ENCODE results near the gene SNAPIN. TPM values are rescaled to one million over a fixed set of nuclear protein-coding genes. Genes with fewer than 3 reads are reported as not detected.

Gene SNAPIN
- total RNA-seq, 1 experiment from 2014 or later, result 23.4 TPM

DNA sequence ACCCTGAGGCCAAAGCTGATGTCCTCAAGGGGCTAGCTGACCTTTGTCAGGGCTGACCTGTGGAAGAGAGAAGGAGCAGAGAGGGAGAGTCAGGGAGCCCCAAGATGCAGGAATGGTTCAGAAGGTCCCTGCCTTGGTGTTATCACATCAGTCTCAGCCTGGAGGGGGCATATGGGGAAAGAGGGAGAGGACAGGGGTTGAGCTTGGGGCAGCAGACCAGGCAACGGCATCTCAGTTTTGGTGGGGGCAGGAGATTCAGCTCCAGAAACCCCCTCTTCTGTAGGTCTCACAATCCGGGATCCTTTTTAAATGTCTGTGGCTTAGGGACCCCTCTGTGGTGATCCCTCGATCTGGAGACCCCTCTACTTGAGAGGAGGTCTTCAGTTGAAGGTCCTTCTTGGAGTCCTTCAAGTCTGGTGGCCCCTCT, 32.0 kb upstream of the SNAPIN start (continued):
- TF ChIP-seq, protein P1, sequence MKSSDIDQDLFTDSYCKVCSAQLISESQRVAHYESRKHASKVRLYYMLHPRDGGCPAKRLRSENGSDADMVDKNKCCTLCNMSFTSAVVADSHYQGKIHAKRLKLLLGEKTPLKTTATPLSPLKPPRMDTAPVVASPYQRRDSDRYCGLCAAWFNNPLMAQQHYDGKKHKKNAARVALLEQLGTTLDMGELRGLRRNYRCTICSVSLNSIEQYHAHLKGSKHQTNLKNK (CRISPR knock-in tag; IDR thresholded peaks at IDR 0.05), result no peak
- no peak for TF ChIP-seq CBFB (CRISPR knock-in tag; IDR thresholded peaks at IDR 0.05; ENCODE audit: low read depth)
- no peak for TF ChIP-seq NFYB (CRISPR knock-in tag; conservative IDR thresholded peaks at IDR 0.05; ENCODE audit: low read depth)
- TF ChIP-seq OVOL2 (CRISPR knock-in tag; IDR thresholded peaks at IDR 0.05; ENCODE audit: borderline replicate concordance), result no peak
- TF ChIP-seq GABPB1 (CRISPR knock-in tag; IDR thresholded peaks at IDR 0.05), result no peak
- no peak for TF ChIP-seq FOXK1 (CRISPR knock-in tag; IDR thresholded peaks at IDR 0.05)
- no peak for TF ChIP-seq TEAD1 (CRISPR knock-in tag; IDR thresholded peaks at IDR 0.05)
- no peak for TF ChIP-seq FOXJ3 (CRISPR knock-in tag; IDR thresholded peaks at IDR 0.05; ENCODE audit: borderline replicate concordance)
- no peak for TF ChIP-seq TCF7 (CRISPR knock-in tag; IDR thresholded peaks at IDR 0.05; ENCODE audit: low read depth)
- TF ChIP-seq FOXP1 (CRISPR knock-in tag; IDR thresholded peaks at IDR 0.05; ENCODE audit: borderline replicate concordance), result no peak

DNA sequence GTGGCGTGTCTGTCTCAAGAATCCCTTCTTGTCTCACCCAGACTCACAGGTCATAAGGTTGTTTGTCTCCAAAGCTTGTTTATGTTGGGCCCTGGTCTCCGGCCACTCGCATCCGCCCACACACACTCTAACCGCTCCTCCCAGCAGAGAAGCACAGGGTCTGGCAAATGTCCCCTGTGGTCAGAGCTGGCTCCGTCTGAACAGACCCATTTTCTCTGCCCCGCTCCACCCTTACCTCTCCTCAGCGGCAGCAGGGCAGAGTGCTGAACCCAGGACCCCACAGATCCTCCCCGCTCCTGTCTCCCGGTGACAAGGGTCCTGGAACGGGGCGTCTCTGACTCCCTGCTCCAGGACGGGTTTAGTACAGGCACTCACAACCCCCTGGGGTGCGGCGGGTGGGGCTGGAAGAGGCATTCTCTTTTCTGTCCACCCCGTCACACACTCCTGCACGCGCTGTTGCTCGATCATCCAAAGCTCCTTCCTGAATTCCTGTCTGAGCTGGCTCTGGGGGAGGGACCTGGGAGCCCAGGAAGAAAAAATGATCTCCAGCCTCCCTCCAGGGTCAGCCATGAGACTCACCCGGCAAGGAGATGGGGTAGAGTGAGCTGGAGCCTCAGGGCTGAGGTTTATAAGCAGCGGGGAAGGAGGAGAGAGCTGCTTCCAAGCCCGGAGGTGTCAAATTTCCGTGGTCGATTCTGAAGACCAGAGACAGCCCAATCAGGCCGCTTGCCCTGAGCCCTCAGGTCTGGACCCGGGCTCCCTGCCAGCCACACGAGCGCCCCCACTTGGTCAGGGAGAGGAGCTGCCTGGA, 31.4 kb upstream of the SNAPIN start, which contains the start of gene S100A13:
Gene S100A13 (minus strand): TSS at position 602 of the 811 bp plus-strand sequence. CDS start 1,033 bp downstream, outside the sequence.
- Mint-ChIP-seq H3K4me1 (peaks cover 56% of the 10 kb centered on the region), H3K27me3 (ENCODE audit: low read depth) (no peaks in the 10 kb centered on the region)

More for the DNA sequence above, 31.4 kb upstream of the SNAPIN start, which contains the start of gene S100A13:
- ATAC-seq (peak; percentile 93), DNase-seq (ENCODE audit: low spot score) (peak; percentile 95)
- TF ChIP-seq ZBTB21 (CRISPR knock-in tag; IDR thresholded peaks at IDR 0.05; ENCODE audit: borderline replicate concordance) (no peak), ARID4B (CRISPR knock-in tag; IDR thresholded peaks at IDR 0.05; ENCODE audit: borderline replicate concordance) (peak; percentile 26; the same call in 1 of the 2 replicates), ZNF423 (CRISPR knock-in tag; IDR thresholded peaks at IDR 0.05) (peak; percentile 25; the same call in 1 of the 2 replicates), CTCF (IDR thresholded peaks at IDR 0.05) (peak; percentile 72; the same call in 1 of the 2 replicates), ZNF232 (CRISPR knock-in tag; IDR thresholded peaks at IDR 0.05) (0 out of 2 replicates have a peak, but pooled peaks have one; percentile 47), NFYB (CRISPR knock-in tag; conservative IDR thresholded peaks at IDR 0.05; ENCODE audit: low read depth) (no peak), ZSCAN18 (CRISPR knock-in tag; IDR thresholded peaks at IDR 0.05) (no peak), HMGXB4 (CRISPR knock-in tag; IDR thresholded peaks at IDR 0.05) (peak; percentile 79; the same call in 1 of the 2 replicates), ETV6 (CRISPR knock-in tag; IDR thresholded peaks at IDR 0.05) (peak; percentile 51; the same call in 1 of the 2 replicates)
- TF ChIP-seq, protein P2, sequence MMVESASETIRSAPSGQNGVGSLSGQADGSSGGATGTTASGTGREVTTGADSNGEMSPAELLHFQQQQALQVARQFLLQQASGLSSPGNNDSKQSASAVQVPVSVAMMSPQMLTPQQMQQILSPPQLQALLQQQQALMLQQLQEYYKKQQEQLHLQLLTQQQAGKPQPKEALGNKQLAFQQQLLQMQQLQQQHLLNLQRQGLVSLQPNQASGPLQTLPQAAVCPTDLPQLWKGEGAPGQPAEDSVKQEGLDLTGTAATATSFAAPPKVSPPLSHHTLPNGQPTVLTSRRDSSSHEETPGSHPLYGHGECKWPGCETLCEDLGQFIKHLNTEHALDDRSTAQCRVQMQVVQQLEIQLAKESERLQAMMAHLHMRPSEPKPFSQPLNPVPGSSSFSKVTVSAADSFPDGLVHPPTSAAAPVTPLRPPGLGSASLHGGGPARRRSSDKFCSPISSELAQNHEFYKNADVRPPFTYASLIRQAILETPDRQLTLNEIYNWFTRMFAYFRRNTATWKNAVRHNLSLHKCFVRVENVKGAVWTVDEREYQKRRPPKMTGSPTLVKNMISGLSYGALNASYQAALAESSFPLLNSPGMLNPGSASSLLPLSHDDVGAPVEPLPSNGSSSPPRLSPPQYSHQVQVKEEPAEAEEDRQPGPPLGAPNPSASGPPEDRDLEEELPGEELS (CRISPR knock-in tag; IDR thresholded peaks at IDR 0.05), result peak; percentile 12; the same call in 1 of the 2 replicates
- TF ChIP-seq, protein P3, sequence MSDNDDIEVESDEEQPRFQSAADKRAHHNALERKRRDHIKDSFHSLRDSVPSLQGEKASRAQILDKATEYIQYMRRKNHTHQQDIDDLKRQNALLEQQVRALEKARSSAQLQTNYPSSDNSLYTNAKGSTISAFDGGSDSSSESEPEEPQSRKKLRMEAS (CRISPR knock-in tag; IDR thresholded peaks at IDR 0.05), result peak; percentile 69
- Mint-ChIP-seq H3K4me3 (peak within 1 kb of the TSS; percentile 81), H3K9me3 (no peaks in the 10 kb centered on the region), H3K27ac (peak within 1 kb of the TSS; percentile 93), H3K36me3 (peaks cover 25% of the 10 kb centered on the region)
- CTCF ChIA-PET, result interaction anchor here (0.6 to 5.1 kb wide), 69 partner anchors 8 to 577 kb away, joined by 3 to 230 read pairs (median 5); partner anchors contain the start of genes INTS3, RAB13, RPS27 and S100A14
- POLR2A ChIA-PET, result interaction anchor here (0.6 to 1.8 kb wide), 18 partner anchors 8 to 148 kb away, joined by 3 to 15 read pairs (median 4); partner anchors contain the start of genes S100A14, S100A16, S100A6 and SLC27A3

Data from WTC11 (cell line).